Neural cell (in vitro differentiated cells): Measurements from ENCODE around the gene C2CD3.
"Not testable (repeated sequence)": the region's sequence is repeated elsewhere in the genome, so short reads cannot be mapped to it uniquely, and the experiment has no call there.

Source experiments
- EP300 ChIP-seq: fragments of 450-650 bp; conservative IDR thresholded peaks from 2 replicates; pipeline ENCODE4 v1.6.1; 2014; ENCODE audit warnings: antibody characterized with exemption, mild to moderate bottlenecking, moderate library complexity; ENCODE audit not compliant: poor library complexity, severe bottlenecking
- TAF1 ChIP-seq: IDR thresholded peaks from 2 replicates; pipeline ENCODE4 v1.6.1; 2012; ENCODE audit warnings: low read depth
- TF ChIP-seq, protein P1 (sequence below): fragments of 450-650 bp; IDR thresholded peaks from 2 replicates; pipeline ENCODE4 v1.5.1; 2014; ENCODE audit warnings: antibody characterized with exemption, mild to moderate bottlenecking, moderate library complexity; ENCODE audit not compliant: poor library complexity, severe bottlenecking

DNA sequence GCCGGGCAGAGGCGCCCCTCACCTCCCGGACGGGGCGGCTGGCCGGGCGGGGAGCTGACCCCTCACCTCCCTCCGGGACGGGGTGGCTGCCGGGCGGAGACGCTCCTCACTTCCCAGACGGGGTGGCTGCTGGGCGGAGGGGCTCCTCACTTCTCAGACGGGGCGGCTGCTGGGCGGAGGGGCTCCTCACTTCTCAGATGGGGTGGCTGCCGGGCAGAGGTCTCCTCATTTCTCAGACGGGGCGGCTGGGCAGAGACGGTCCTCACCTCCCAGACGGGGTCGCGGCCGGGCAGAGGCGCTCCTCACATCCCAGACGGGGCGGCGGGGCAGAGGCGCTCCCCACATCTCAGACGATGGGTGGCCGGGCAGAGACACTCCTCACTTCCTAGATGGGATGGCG lies 41.7 kb downstream of the C2CD3 start:
- TF ChIP-seq, protein P1, sequence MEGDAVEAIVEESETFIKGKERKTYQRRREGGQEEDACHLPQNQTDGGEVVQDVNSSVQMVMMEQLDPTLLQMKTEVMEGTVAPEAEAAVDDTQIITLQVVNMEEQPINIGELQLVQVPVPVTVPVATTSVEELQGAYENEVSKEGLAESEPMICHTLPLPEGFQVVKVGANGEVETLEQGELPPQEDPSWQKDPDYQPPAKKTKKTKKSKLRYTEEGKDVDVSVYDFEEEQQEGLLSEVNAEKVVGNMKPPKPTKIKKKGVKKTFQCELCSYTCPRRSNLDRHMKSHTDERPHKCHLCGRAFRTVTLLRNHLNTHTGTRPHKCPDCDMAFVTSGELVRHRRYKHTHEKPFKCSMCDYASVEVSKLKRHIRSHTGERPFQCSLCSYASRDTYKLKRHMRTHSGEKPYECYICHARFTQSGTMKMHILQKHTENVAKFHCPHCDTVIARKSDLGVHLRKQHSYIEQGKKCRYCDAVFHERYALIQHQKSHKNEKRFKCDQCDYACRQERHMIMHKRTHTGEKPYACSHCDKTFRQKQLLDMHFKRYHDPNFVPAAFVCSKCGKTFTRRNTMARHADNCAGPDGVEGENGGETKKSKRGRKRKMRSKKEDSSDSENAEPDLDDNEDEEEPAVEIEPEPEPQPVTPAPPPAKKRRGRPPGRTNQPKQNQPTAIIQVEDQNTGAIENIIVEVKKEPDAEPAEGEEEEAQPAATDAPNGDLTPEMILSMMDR: not testable (repeated sequence)
- TF ChIP-seq EP300, TAF1: not testable (repeated sequence)
